ENCODE results near the gene CWC22.

CWC22 gene

DNA sequence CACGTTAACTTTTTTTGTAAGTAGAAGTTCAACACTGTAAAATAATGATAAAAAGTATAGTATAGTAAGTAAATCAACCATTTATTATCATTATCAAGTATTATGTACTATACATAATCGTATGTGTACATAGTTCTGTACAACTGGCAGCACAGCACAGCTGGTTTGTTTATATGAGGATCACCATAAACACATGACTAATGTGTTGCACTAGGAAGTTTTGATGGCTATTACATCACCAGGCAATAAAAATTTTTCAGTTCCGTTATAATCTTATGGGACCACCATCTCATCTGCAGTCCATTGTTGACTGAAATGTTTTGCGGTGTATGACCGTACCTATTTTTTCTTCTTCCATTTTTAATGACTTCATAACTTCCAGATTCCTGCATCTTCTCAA lies 106.4 kb downstream of the CWC22 start:
- no peak for DNase-seq (ENCODE audit: low spot score)
- TF ChIP-seq, protein P1, sequence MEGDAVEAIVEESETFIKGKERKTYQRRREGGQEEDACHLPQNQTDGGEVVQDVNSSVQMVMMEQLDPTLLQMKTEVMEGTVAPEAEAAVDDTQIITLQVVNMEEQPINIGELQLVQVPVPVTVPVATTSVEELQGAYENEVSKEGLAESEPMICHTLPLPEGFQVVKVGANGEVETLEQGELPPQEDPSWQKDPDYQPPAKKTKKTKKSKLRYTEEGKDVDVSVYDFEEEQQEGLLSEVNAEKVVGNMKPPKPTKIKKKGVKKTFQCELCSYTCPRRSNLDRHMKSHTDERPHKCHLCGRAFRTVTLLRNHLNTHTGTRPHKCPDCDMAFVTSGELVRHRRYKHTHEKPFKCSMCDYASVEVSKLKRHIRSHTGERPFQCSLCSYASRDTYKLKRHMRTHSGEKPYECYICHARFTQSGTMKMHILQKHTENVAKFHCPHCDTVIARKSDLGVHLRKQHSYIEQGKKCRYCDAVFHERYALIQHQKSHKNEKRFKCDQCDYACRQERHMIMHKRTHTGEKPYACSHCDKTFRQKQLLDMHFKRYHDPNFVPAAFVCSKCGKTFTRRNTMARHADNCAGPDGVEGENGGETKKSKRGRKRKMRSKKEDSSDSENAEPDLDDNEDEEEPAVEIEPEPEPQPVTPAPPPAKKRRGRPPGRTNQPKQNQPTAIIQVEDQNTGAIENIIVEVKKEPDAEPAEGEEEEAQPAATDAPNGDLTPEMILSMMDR (IDR thresholded peaks at IDR 0.05) = no peak
- no peak overlapping the region for H3K27ac ChIP-seq
- no peak overlapping the region for H3K4me3 ChIP-seq

- TF ChIP-seq, protein P1 (IDR thresholded peaks at IDR 0.05) = no peak
- Histone ChIP-seq H3K4me3 (no peak overlapping the region), H3K27ac (no peak overlapping the region)
- no peak for DNase-seq (ENCODE audit: low spot score)
These were observed 107.4 kb downstream of the CWC22 start for GRCh38 chr2:179899666-179900065.

- TF ChIP-seq, protein P1 (IDR thresholded peaks at IDR 0.05) = no peak
- no peak for DNase-seq (ENCODE audit: low spot score)
- H3K27ac ChIP-seq = no peak overlapping the region
- no peak overlapping the region for H3K4me3 ChIP-seq
These were observed 108.2 kb downstream of the CWC22 start for GRCh38 chr2:179898873-179899272.

All from coronary artery (tissue), 2 donors.